ENCODE measurements around the gene LRRC56.

Gene LRRC56

DNA sequence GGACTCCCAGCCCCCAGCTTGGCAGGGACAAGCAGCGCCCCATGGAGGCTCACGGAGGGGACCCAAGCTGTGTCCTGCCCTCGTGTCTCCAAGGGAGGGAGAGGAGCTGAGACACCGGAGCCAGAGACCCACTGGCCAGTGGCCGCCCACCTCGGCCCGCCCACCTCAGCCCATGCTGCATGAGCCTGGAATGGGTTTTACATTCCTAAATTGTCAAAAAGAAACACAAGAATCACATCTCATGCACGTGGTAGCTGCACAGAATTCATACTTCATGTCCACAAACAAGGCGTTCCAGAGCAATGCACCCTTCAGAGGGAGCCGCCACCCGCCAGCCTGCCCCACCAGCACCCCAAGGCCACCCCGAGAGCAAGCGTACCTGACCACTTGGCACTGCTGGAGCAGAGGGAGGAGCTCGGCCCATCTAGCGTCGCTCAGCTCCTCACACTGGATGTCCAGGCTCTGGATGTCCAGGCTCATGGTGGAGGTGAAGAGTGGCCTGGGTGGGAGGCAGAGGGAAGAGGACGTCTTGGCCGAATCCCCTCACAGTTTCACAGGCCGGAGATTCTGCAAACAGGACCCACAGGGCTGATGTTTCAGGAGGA lies 35.5 kb upstream of the LRRC56 start:
- H3K36me3 ChIP-seq (ENCODE audit: control insufficient read depth in 4 of 4, insufficient read depth in 4 of 4, low read length in 3 of 4) = peaks cover 2 to 58% (median 37%) of the 10 kb centered on the region in 4 experiments
- peaks cover 3 to 35% (median 29%) of the 10 kb centered on the region in 4 experiments for H3K4me1 ChIP-seq (ENCODE audit: control extremely low read depth in 1 of 4, control insufficient read depth in 4 of 4, insufficient read depth in 4 of 4, low read length in 3 of 4)
- H3K9me3 ChIP-seq (ENCODE audit: control extremely low read depth in 1 of 5, control insufficient read depth in 4 of 5, insufficient read depth in 2 of 5, low read depth in 1 of 5, low read length in 4 of 5) = no peaks in the 10 kb centered on the region
- no peak overlapping the region for H3K27ac ChIP-seq (ENCODE audit: insufficient read depth in 1 of 2, low read depth in 1 of 2, low read length in 2 of 2, poor library complexity in 1 of 2, severe bottlenecking in 2 of 2)
- WGBS (ENCODE audit: insufficient coverage) = over 99% methylated on average over 14 of the region's 19 CpGs
- POLR2A ChIA-PET = interaction anchor here (0.5 kb wide), 1 partner anchor 197 kb away, joined by 3 read pairs; no protein-coding TSS in a partner anchor
- peaks cover 0 to 2% (median 0%) of the 10 kb centered on the region in 5 experiments for H3K27me3 ChIP-seq (replicated peaks in 2 of 5; ENCODE audit: control insufficient read depth in 4 of 5, insufficient read depth in 5 of 5, low read length in 4 of 5)
- no peak overlapping the region for H3K4me3 ChIP-seq (ENCODE audit: control insufficient read depth in 1 of 7, extremely low read depth in 1 of 7, insufficient read depth in 4 of 7, low read depth in 2 of 7, low read length in 6 of 7)
- CTCF ChIA-PET = interaction anchor here (1.8 kb wide), 1 partner anchor 53 kb away, joined by 5 read pairs; no protein-coding TSS in a partner anchor
- no peak for DNase-seq

DNA sequence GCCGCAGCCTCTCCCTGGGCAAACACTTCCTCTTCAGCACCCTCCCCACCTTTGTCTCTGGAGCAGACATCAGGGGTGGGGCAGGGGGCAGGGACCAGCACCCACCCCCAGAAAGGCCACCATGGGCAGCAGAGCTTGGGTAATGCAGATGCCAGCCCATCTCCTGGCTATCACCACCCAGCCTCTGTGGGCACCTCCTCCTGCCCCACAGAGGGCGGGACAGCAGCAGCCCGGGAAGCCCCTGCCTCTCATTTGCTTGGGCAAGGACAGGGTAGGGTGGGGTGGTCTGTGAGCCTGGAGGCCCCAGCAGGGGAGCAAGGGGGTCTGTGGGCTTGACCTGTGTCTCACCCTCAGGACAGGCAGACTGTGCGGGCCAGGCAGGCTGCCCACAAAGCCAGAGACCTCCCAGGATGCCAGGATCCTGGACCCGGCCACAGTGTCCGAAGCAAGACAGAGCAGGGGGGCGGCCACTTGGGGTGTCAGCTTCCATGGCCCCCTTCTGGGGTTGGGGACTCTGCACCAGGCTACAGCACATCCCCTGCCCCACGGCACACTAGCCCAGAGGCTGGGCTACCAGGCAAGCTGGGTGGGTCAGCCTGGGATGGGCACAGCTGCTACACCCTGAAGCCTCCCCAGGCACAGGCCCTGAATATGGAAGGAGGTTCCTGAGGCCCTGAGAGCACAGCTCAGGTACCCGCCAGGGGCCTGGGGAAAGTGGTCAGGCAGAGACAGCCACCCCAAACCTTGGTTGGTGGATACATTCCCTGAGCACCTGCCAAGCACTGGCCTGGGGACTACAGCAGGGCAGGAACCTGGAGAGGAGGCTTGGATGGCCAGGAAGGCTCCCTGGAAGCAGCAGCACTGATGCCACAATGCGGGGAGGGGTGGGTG lies 34.8 kb upstream of the LRRC56 start:
- WGBS (ENCODE audit: insufficient coverage) = 93% methylated on average over 7 of the region's 10 CpGs
- CTCF ChIA-PET = interaction anchor here (1.0 to 1.8 kb wide), 3 partner anchors 8 to 54 kb away, joined by 3 to 6 read pairs (median 5); no protein-coding TSS in a partner anchor
- no peaks in the 10 kb centered on the region for H3K9me3 ChIP-seq (ENCODE audit: control extremely low read depth in 1 of 5, control insufficient read depth in 4 of 5, insufficient read depth in 2 of 5, low read depth in 1 of 5, low read length in 4 of 5)
- H3K27me3 ChIP-seq (replicated peaks in 2 of 5; ENCODE audit: control insufficient read depth in 4 of 5, insufficient read depth in 5 of 5, low read length in 4 of 5) = peaks cover 0 to 2% (median 0%) of the 10 kb centered on the region in 5 experiments
- peaks cover 3 to 37% (median 30%) of the 10 kb centered on the region in 4 experiments for H3K4me1 ChIP-seq (ENCODE audit: control extremely low read depth in 1 of 4, control insufficient read depth in 4 of 4, insufficient read depth in 4 of 4, low read length in 3 of 4)
- POLR2A ChIA-PET = no interaction called here
- no peak for DNase-seq
- peak overlapping the region in 1 of 2 experiments; percentile 43 for H3K27ac ChIP-seq (ENCODE audit: insufficient read depth in 1 of 2, low read depth in 1 of 2, low read length in 2 of 2, poor library complexity in 1 of 2, severe bottlenecking in 2 of 2)
- peaks cover 2 to 50% (median 29%) of the 10 kb centered on the region in 4 experiments for H3K36me3 ChIP-seq (ENCODE audit: control insufficient read depth in 4 of 4, insufficient read depth in 4 of 4, low read length in 3 of 4)
- H3K4me3 ChIP-seq (ENCODE audit: control insufficient read depth in 1 of 7, extremely low read depth in 1 of 7, insufficient read depth in 4 of 7, low read depth in 2 of 7, low read length in 6 of 7) = no peak overlapping the region

DNA sequence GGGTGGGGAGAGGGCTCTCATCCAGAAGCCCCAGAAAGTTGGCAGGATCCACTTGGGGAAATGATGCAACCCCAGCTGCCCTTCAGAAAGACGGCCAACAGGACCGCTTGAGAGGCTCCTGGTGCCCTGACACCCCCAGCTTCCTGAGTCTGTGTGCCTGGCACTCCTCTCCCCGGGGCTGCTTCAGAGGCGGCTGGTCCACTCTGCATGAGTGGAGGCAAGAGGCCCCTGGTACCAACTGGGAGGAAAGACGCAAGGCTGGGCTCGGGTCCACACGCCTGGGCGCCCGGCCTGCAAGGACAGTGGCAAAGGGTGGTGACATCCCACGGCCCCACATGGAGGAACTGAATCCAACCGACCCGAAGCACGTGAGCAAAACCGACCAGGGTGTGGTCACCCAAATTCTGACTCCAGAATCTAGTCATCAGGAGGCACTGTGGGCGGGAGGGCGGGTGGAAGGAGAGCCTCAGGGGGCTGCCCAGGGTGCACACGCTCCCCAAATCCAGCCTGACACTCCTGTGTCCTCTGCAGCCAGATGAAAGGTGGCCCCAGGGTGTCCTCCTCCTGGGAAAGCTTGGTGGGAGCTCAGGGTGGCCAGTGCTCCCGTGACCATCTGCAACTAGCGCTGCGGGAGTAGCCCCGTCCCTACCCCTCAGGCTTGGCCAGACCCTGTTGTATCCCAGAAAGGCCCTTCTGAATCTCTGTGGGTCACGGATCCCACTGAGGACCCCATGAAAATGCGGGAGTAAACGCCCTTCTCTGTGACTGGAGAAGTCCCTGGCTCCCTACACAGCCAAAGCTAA lies 33.9 kb upstream of the LRRC56 start:
- 80% methylated on average over 24 of the region's 24 CpGs for WGBS (ENCODE audit: insufficient coverage)
- H3K4me1 ChIP-seq (ENCODE audit: control extremely low read depth in 1 of 4, control insufficient read depth in 4 of 4, insufficient read depth in 4 of 4, low read length in 3 of 4) = peaks cover 3 to 40% (median 37%) of the 10 kb centered on the region in 4 experiments
- peak overlapping the region in 3 of 7 experiments; percentile 44 to 77 (median 70) for H3K4me3 ChIP-seq (ENCODE audit: control insufficient read depth in 1 of 7, extremely low read depth in 1 of 7, insufficient read depth in 4 of 7, low read depth in 2 of 7, low read length in 6 of 7)
- H3K36me3 ChIP-seq (ENCODE audit: control insufficient read depth in 4 of 4, insufficient read depth in 4 of 4, low read length in 3 of 4) = peaks cover 2 to 42% (median 21%) of the 10 kb centered on the region in 4 experiments
- POLR2A ChIA-PET = no interaction called here
- CTCF ChIA-PET = interaction anchor here (1.0 to 1.8 kb wide), 3 partner anchors 9 to 54 kb away, joined by 3 to 6 read pairs (median 5); no protein-coding TSS in a partner anchor
- peaks cover 0 to 2% (median 0%) of the 10 kb centered on the region in 5 experiments for H3K27me3 ChIP-seq (replicated peaks in 2 of 5; ENCODE audit: control insufficient read depth in 4 of 5, insufficient read depth in 5 of 5, low read length in 4 of 5)
- peak overlapping the region in 1 of 2 experiments; percentile 61 for H3K27ac ChIP-seq (ENCODE audit: insufficient read depth in 1 of 2, low read depth in 1 of 2, low read length in 2 of 2, poor library complexity in 1 of 2, severe bottlenecking in 2 of 2)
- DNase-seq = peak in 1 of 3 donors; percentile 29
- H3K9me3 ChIP-seq (ENCODE audit: control extremely low read depth in 1 of 5, control insufficient read depth in 4 of 5, insufficient read depth in 2 of 5, low read depth in 1 of 5, low read length in 4 of 5) = no peaks in the 10 kb centered on the region

DNA sequence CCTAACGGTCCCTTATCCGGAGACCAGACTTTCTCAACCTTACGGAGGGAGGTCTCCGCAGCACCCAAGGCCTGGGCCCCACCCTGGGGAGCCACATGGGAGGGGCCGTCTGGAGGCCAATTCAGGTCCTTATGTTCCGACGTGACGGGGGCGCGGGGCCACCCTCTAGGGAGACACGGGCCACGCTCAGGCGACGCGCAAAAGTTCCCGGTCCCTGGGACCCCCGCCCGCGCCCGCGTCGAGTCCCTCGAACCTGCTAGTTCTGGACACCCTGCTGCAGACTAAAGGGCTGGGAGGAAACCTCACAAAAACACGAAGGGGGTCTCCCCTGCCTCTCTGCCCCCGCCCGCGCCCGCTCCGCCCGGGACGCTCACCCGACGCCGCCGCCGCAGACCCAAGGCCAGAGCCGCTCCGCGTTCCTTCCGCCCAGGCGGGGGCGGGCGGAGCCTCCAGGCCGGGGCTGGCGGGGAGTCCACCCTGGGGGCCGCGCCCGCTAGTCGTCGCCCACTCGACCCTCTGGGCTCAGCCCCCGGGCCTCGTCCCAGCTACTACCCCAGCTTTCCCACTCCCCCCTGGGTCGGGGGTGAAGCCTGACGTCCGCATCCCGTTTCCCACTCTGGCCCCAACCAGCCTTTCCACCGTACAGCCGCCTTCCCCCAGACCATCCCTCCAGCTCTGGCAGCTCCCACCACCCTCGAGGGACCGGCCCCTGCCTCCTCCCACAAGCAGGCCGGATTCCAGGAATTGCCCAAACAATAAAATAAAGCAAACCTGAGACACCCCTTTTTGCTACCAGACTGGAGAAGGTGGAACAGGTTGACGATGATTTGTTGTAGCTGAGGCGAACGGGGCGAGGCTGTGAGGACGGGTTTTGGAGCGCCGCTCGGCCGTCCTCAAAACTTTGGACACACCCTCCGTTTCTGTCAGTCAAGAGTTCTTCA lies 33.0 kb upstream of the LRRC56 start:
- Histone ChIP-seq H3K4me3 (ENCODE audit: control insufficient read depth in 1 of 7, extremely low read depth in 1 of 7, insufficient read depth in 4 of 7, low read depth in 2 of 7, low read length in 6 of 7) (peak overlapping the region in 5 of 7 experiments; percentile 38 to 77 (median 64)), H3K36me3 (ENCODE audit: control insufficient read depth in 4 of 4, insufficient read depth in 4 of 4, low read length in 3 of 4) (peaks cover 2 to 33% (median 15%) of the 10 kb centered on the region in 4 experiments), H3K4me1 (ENCODE audit: control extremely low read depth in 1 of 4, control insufficient read depth in 4 of 4, insufficient read depth in 4 of 4, low read length in 3 of 4) (peaks cover 3 to 40% (median 37%) of the 10 kb centered on the region in 4 experiments), H3K27ac (ENCODE audit: insufficient read depth in 1 of 2, low read depth in 1 of 2, low read length in 2 of 2, poor library complexity in 1 of 2, severe bottlenecking in 2 of 2) (peak overlapping the region in 1 of 2 experiments; percentile 99), H3K9me3 (ENCODE audit: control extremely low read depth in 1 of 5, control insufficient read depth in 4 of 5, insufficient read depth in 2 of 5, low read depth in 1 of 5, low read length in 4 of 5) (no peaks in the 10 kb centered on the region), H3K27me3 (replicated peaks in 2 of 5; ENCODE audit: control insufficient read depth in 4 of 5, insufficient read depth in 5 of 5, low read length in 4 of 5) (peaks cover 0 to 2% (median 0%) of the 10 kb centered on the region in 5 experiments)
- 15% methylated on average over 57 of the region's 72 CpGs for WGBS (ENCODE audit: insufficient coverage)
- CTCF ChIA-PET = interaction anchor here (0.7 to 1.9 kb wide), 5 partner anchors 9 to 409 kb away, joined by 3 to 6 read pairs (median 3); no protein-coding TSS in a partner anchor
- POLR2A ChIA-PET = interaction anchor here (0.7 kb wide), 1 partner anchor 55 kb away, joined by 3 read pairs; no protein-coding TSS in a partner anchor
- peak in 1 of 3 donors; percentile 37 for DNase-seq

DNA sequence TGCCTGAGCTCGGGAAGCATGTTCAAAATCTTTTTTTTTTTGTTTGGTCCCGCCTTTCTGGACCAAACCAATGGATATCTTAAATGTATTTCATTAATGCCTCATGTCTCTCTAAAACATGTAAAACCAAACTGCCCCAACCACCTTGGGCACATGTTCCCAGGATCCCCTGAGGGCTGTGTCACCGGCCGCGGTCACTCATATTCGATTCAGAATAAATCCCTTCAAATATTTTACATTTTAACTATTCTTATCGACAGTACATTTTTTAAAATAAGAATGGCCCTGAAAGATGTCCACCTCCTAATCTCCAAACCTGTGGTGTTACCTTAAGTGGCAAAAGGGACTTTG lies 32.4 kb upstream of the LRRC56 start:
- peaks cover 3 to 40% (median 37%) of the 10 kb centered on the region in 4 experiments for H3K4me1 ChIP-seq (ENCODE audit: control extremely low read depth in 1 of 4, control insufficient read depth in 4 of 4, insufficient read depth in 4 of 4, low read length in 3 of 4)
- H3K27ac ChIP-seq (ENCODE audit: insufficient read depth in 1 of 2, low read depth in 1 of 2, low read length in 2 of 2, poor library complexity in 1 of 2, severe bottlenecking in 2 of 2) = peak overlapping the region in 1 of 2 experiments; percentile 99
- POLR2A ChIA-PET = interaction anchor here (0.7 kb wide), 1 partner anchor 55 kb away, joined by 3 read pairs; no protein-coding TSS in a partner anchor
- H3K9me3 ChIP-seq (ENCODE audit: control extremely low read depth in 1 of 5, control insufficient read depth in 4 of 5, insufficient read depth in 2 of 5, low read depth in 1 of 5, low read length in 4 of 5) = no peaks in the 10 kb centered on the region
- no peak for DNase-seq
- 100% methylated on average over 5 of the region's 7 CpGs for WGBS (ENCODE audit: insufficient coverage)
- CTCF ChIA-PET = interaction anchor here (0.7 to 1.9 kb wide), 4 partner anchors 13 to 409 kb away, joined by 3 to 5 read pairs (median 3); no protein-coding TSS in a partner anchor
- H3K36me3 ChIP-seq (ENCODE audit: control insufficient read depth in 4 of 4, insufficient read depth in 4 of 4, low read length in 3 of 4) = peaks cover 2 to 31% (median 12%) of the 10 kb centered on the region in 4 experiments
- peak overlapping the region in 4 of 7 experiments; percentile 44 to 77 (median 67) for H3K4me3 ChIP-seq (ENCODE audit: control insufficient read depth in 1 of 7, extremely low read depth in 1 of 7, insufficient read depth in 4 of 7, low read depth in 2 of 7, low read length in 6 of 7)
- peaks cover 0 to 2% (median 0%) of the 10 kb centered on the region in 5 experiments for H3K27me3 ChIP-seq (replicated peaks in 2 of 5; ENCODE audit: control insufficient read depth in 4 of 5, insufficient read depth in 5 of 5, low read length in 4 of 5)
